HepG2 (cell line): ENCODE results near the gene MYH10. TPM values are rescaled to one million over a fixed set of nuclear protein-coding genes. Genes with fewer than 3 reads are reported as not detected.

Source experiments
- ATAC-seq: fragments of 200-7000 bp; cut with Tn5 transposase; 3 replicates; pipeline ENCODE4 v1.9.1; 2020; ENCODE audit warnings: mild to moderate bottlenecking, moderate library complexity
- BruUV-seq: library from RNA; stranded (reverse); fragments of 400-500 nt; replicated peaks from 2 replicates; lab custom pipeline; 2021; lab: Mats Ljungman, UMichigan
- CTCF ChIA-PET: fragments of 300-600 bp; formaldehyde crosslinking; extraction: SDS; loops from one replicate; lab custom pipeline; 2021; ENCODE audit warnings: low total read pairs, inconsistent platforms, low intra/inter-chr PET ratio; lab: Yijun Ruan, JAX
- POLR2A ChIA-PET: fragments of 350-600 bp; sonication (Branson Sonifier 250); formaldehyde crosslinking; loops from one replicate; lab custom pipeline; 2020; ENCODE audit warnings: antibody characterized with exemption, inconsistent platforms; lab: Yijun Ruan, JAX
- DNase-seq: peaks from one replicate; pipeline ENCODE4 v3.0.0-alpha.2; 2015; ENCODE audit warnings: low spot score
- FAIRE-seq: peaks from 3 replicates; lab custom pipeline; 2011; peaks lifted over from hg19 to GRCh38; lab: Jason Lieb, UNC
- H2AFZ ChIP-seq: one replicate; pipeline ENCODE4 v1.6.1; 2011; ENCODE audit warnings: low read length, inconsistent platforms
- H3K27ac ChIP-seq: fragments of 300-600 bp; 3 replicates; pipeline ENCODE4 v1.8.0; 2011; ENCODE audit warnings: mixed run types, mild to moderate bottlenecking, mixed read lengths, low read length, inconsistent platforms; ENCODE audit not compliant: insufficient read depth; ENCODE audit errors: extremely low read length
- H3K27me3 ChIP-seq, 2 experiments: fragments of 200-600 bp in 1 of 2; 2 replicates in 1 of 2; 3 replicates in 1 of 2; pipeline versions ENCODE4 v1.6.0 to v1.8.0; 2011; ENCODE audit warnings: low read length in 2 of 2, mild to moderate bottlenecking in 2 of 2, moderate library complexity in 2 of 2, inconsistent platforms in 1 of 2; ENCODE audit not compliant: insufficient read depth in 2 of 2, control insufficient read depth in 1 of 2
- H3K36me3 ChIP-seq, 2 experiments: fragments of 200-600 bp in 1 of 2; replicated peaks in 1 of 2; 2 replicates in 1 of 2; 3 replicates in 1 of 2; pipeline versions ENCODE4 v1.5.1 to v1.8.0; 2011; ENCODE audit warnings: low read length in 2 of 2, inconsistent platforms in 1 of 2; ENCODE audit not compliant: insufficient read depth in 2 of 2, control insufficient read depth in 1 of 2
- H3K4me1 ChIP-seq: 2 replicates; pipeline ENCODE4 v1.5.1; 2012; ENCODE audit warnings: low read length, inconsistent platforms; ENCODE audit not compliant: insufficient read depth
- H3K4me2 ChIP-seq: 2 replicates; pipeline ENCODE4 v1.6.0; 2011; ENCODE audit warnings: low read depth, low read length, inconsistent platforms
- H3K4me3 ChIP-seq, 3 experiments: fragments of 200-600 bp in 1 of 3; sonication (generic), shearing (Covaris generic) in 1 of 3; replicated peaks in 1 of 3; 2 replicates each; pipeline ENCODE4 v1.5.1; 2011 to 2016; ENCODE audit warnings: low read length in 3 of 3, inconsistent platforms in 2 of 3, low read depth in 2 of 3, mild to moderate bottlenecking in 2 of 3, control low read depth in 1 of 3, mixed read lengths in 1 of 3; ENCODE audit not compliant: insufficient read depth in 1 of 3
- H3K79me2 ChIP-seq: one replicate; pipeline ENCODE4 v1.6.1; 2011; ENCODE audit warnings: low read length, inconsistent platforms; ENCODE audit not compliant: insufficient read depth
- H3K9ac ChIP-seq: 2 replicates; pipeline ENCODE4 v1.6.0; 2011; ENCODE audit warnings: mild to moderate bottlenecking, low read depth, low read length, inconsistent platforms; ENCODE audit not compliant: insufficient read depth
- H3K9me3 ChIP-seq: 2 replicates; pipeline ENCODE4 v1.5.1; 2012; ENCODE audit warnings: mild to moderate bottlenecking, low read length
- H4K20me1 ChIP-seq: 2 replicates; pipeline ENCODE4 v1.6.0; 2011; ENCODE audit warnings: inconsistent platforms, mild to moderate bottlenecking, low read length, moderate library complexity; ENCODE audit not compliant: insufficient read depth
- HES4 ChIP-seq: sonication (generic); formaldehyde crosslinking; IDR thresholded peaks from 2 replicates; pipeline ENCODE4 v1.9.0; 2021; ENCODE audit warnings: mild to moderate bottlenecking, missing genetic modification reagents, borderline replicate concordance
- NR2F1 ChIP-seq, 2 experiments: fragments of 450-650 bp in 1 of 2; formaldehyde crosslinking in 1 of 2; IDR thresholded peaks; 2 replicates each; pipeline versions ENCODE4 v1.5.0 to v1.6.1; 2016 to 2020; ENCODE audit warnings: mild to moderate bottlenecking in 1 of 2, missing compliant biosample characterization in 1 of 2, missing genetic modification reagents in 1 of 2, moderate library complexity in 1 of 2
- NR2F2 ChIP-seq: IDR thresholded peaks from 2 replicates; pipeline ENCODE4 v1.6.1; 2012; ENCODE audit warnings: low read depth, inconsistent platforms, borderline replicate concordance
- PCBP2 ChIP-seq: fragments of 200-400 bp; formaldehyde crosslinking; optimal IDR thresholded peaks from 2 replicates; pipeline ENCODE3; 2018; ENCODE audit warnings: low read length, low read depth; ENCODE audit not compliant: poor library complexity, severe bottlenecking
- YY1 ChIP-seq: IDR thresholded peaks from 2 replicates; pipeline ENCODE4 v1.6.1; 2011; ENCODE audit warnings: low read length, low read depth, moderate library complexity, mild to moderate bottlenecking; ENCODE audit not compliant: insufficient read depth, insufficient replicate concordance
- ZIK1 ChIP-seq: sonication (generic); formaldehyde crosslinking; IDR thresholded peaks from 2 replicates; pipeline ENCODE4 v1.5.0; 2020; ENCODE audit warnings: mild to moderate bottlenecking, low read depth, missing genetic modification reagents, borderline replicate concordance
- ZNF615 ChIP-seq: sonication (generic); formaldehyde crosslinking; IDR thresholded peaks from 2 replicates; pipeline ENCODE4 v1.5.0; 2020; ENCODE audit warnings: mild to moderate bottlenecking, missing genetic modification reagents, borderline replicate concordance
- ZNF83 ChIP-seq: sonication (generic); formaldehyde crosslinking; IDR thresholded peaks from 2 replicates; pipeline ENCODE4 v1.4.0; 2020; ENCODE audit warnings: missing genetic modification reagents, mild to moderate bottlenecking, borderline replicate concordance
- WGBS: methylation state at CpG from one replicate; pipeline ENCODE4 v1.1.6; 2017; ENCODE audit warnings: low lambda C conversion rate; 5-methylcytosine and 5-hydroxymethylcytosine counted together
- in situ Hi-C: cut with HindIII; loops from 2 replicates; pipeline ENCODE4 v1.10.0; 2017; ENCODE audit warnings: low pct_unique_long_range_greater_than_20kb; ENCODE audit not compliant: extremely low pct_ligation_motif_present
- intact Hi-C: fragments of 100-400 bp; cut with micrococcal nuclease; formaldehyde crosslinking; loops from one replicate; pipeline ENCODE4 v1.10.0; 2022; ENCODE audit not compliant: unreplicated experiment
- polyA plus RNA-seq, 8 experiments: library from polyadenylated mRNA; depleted of rRNA in 3 of 8; stranded (reverse) in 7 of 8; unstranded in 1 of 8; fragments of >200 nt; fragmentation: Illumina TruSeq in 4 of 8; extraction: Trizol in 4 of 8; gene quantifications; 2 replicates each; pipeline versions ENCODE4 v1.2.1 to v1.2.3, GENCODE V29; 2011 to 2016; ENCODE audit warnings: low read depth in 4 of 8, missing spikeins in 1 of 8, mixed read lengths in 1 of 8; ENCODE audit not compliant: insufficient read depth in 1 of 8
- total RNA-seq, 5 experiments: library from RNA; depleted of rRNA; stranded (reverse); fragments of >200 nt; fragmentation: Illumina TruSeq; extraction: Trizol; gene quantifications; 2 replicates each; pipeline ENCODE4 v1.2.3, GENCODE V29; 2016; ENCODE audit warnings: low read depth in 1 of 5
- TF ChIP-seq, protein P1 (sequence below): sonication (generic); formaldehyde crosslinking; IDR thresholded peaks from 2 replicates; pipeline ENCODE4 v1.9.0; 2021; ENCODE audit warnings: missing genetic modification reagents, mild to moderate bottlenecking, borderline replicate concordance
- TF ChIP-seq, protein P2 (sequence below): sonication (generic); formaldehyde crosslinking; IDR thresholded peaks from 2 replicates; pipeline ENCODE4 v1.8.0; 2022; ENCODE audit warnings: mild to moderate bottlenecking, missing genetic modification reagents, moderate library complexity
- TF ChIP-seq, protein P3 (sequence below): sonication (generic); formaldehyde crosslinking; IDR thresholded peaks from 2 replicates; pipeline ENCODE4 v1.4.0; 2020; ENCODE audit warnings: missing genetic modification reagents, mild to moderate bottlenecking, borderline replicate concordance
- TF ChIP-seq, protein P4 (sequence below): sonication (generic); formaldehyde crosslinking; IDR thresholded peaks from 2 replicates; pipeline ENCODE4 v1.4.0; 2020; ENCODE audit warnings: missing genetic modification reagents, borderline replicate concordance
- TF ChIP-seq, protein P5 (sequence below): sonication (generic); formaldehyde crosslinking; IDR thresholded peaks from 2 replicates; pipeline ENCODE4 v1.4.0; 2020; ENCODE audit warnings: missing genetic modification reagents

The MYH10 gene
- total and polyA plus RNA-seq, 2 of the 13 experiments (the other 11 are each of a cell fraction or from before 2014, with no cell fraction given), result 43.4 to 68.6 TPM

DNA sequence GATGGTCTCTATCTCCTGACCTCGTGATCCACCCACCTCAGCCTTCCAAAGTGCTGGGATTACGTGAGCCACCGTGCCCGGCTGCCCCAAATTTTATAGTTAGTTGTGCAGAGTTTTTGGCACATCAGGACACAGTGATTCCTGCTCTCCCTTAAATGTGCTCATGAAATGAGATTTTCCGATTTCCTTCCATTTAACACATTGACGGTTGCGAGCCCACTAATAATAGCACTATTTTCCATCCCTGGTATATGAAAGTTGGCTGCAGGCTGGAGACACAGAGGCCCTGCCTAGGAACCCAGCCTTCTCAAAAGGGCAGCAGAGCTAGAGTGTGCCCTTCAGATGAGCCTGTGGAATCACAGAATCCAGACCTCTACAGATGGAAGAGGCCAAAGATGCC lies 17.4 kb upstream of the MYH10 start:
- ChIA-PET POLR2A (interaction anchor here (4.3 kb wide), 1 partner anchor 17 kb away, joined by 17 read pairs; the partner anchor contains the start of gene MYH10), CTCF (no interaction called here)
- no peak overlapping the region for H3K4me3 ChIP-seq
- DNase-seq (no peak), FAIRE-seq (no peak), ATAC-seq (no peak)
- H3K36me3 ChIP-seq, result no peaks in the 10 kb centered on the region
- 86% methylated on average over 7 of the region's 7 CpGs for WGBS
- no peak overlapping the region for H3K27ac ChIP-seq
- H2AFZ ChIP-seq, result no peak overlapping the region
- no peak overlapping the region for H3K9ac ChIP-seq
- H3K4me1 ChIP-seq, result peaks cover 73% of the 10 kb centered on the region
- no peaks in the 10 kb centered on the region for H3K9me3 ChIP-seq
- no TSS peak for BruUV-seq
- H3K27me3 ChIP-seq, result no peaks in the 10 kb centered on the region
- H4K20me1 ChIP-seq, result no peaks in the 10 kb centered on the region
- H3K79me2 ChIP-seq, result no peaks in the 10 kb centered on the region
- intact Hi-C loops (loop anchor here (10.0 kb wide), 1 partner anchor 73 kb away; no protein-coding TSS in a partner anchor), in situ Hi-C loops (no loop called here)
- no peak overlapping the region for H3K4me2 ChIP-seq
- TF ChIP-seq, protein P1, sequence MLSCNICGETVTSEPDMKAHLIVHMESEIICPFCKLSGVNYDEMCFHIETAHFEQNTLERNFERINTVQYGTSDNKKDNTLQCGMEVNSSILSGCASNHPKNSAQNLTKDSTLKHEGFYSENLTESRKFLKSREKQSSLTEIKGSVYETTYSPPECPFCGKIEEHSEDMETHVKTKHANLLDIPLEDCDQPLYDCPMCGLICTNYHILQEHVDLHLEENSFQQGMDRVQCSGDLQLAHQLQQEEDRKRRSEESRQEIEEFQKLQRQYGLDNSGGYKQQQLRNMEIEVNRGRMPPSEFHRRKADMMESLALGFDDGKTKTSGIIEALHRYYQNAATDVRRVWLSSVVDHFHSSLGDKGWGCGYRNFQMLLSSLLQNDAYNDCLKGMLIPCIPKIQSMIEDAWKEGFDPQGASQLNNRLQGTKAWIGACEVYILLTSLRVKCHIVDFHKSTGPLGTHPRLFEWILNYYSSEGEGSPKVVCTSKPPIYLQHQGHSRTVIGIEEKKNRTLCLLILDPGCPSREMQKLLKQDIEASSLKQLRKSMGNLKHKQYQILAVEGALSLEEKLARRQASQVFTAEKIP (CRISPR knock-in tag), result no peak
- TF ChIP-seq, protein P2, sequence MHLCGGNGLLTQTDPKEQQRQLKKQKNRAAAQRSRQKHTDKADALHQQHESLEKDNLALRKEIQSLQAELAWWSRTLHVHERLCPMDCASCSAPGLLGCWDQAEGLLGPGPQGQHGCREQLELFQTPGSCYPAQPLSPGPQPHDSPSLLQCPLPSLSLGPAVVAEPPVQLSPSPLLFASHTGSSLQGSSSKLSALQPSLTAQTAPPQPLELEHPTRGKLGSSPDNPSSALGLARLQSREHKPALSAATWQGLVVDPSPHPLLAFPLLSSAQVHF (CRISPR knock-in tag), result no peak
- TF ChIP-seq ZNF615, result no peak
- no peak for TF ChIP-seq NR2F2
- TF ChIP-seq PCBP2, result no peak
- TF ChIP-seq, protein P3, sequence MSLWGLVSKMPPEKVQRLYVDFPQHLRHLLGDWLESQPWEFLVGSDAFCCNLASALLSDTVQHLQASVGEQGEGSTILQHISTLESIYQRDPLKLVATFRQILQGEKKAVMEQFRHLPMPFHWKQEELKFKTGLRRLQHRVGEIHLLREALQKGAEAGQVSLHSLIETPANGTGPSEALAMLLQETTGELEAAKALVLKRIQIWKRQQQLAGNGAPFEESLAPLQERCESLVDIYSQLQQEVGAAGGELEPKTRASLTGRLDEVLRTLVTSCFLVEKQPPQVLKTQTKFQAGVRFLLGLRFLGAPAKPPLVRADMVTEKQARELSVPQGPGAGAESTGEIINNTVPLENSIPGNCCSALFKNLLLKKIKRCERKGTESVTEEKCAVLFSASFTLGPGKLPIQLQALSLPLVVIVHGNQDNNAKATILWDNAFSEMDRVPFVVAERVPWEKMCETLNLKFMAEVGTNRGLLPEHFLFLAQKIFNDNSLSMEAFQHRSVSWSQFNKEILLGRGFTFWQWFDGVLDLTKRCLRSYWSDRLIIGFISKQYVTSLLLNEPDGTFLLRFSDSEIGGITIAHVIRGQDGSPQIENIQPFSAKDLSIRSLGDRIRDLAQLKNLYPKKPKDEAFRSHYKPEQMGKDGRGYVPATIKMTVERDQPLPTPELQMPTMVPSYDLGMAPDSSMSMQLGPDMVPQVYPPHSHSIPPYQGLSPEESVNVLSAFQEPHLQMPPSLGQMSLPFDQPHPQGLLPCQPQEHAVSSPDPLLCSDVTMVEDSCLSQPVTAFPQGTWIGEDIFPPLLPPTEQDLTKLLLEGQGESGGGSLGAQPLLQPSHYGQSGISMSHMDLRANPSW (CRISPR knock-in tag), result no peak
- TF ChIP-seq YY1, result no peak
- TF ChIP-seq, protein P4, sequence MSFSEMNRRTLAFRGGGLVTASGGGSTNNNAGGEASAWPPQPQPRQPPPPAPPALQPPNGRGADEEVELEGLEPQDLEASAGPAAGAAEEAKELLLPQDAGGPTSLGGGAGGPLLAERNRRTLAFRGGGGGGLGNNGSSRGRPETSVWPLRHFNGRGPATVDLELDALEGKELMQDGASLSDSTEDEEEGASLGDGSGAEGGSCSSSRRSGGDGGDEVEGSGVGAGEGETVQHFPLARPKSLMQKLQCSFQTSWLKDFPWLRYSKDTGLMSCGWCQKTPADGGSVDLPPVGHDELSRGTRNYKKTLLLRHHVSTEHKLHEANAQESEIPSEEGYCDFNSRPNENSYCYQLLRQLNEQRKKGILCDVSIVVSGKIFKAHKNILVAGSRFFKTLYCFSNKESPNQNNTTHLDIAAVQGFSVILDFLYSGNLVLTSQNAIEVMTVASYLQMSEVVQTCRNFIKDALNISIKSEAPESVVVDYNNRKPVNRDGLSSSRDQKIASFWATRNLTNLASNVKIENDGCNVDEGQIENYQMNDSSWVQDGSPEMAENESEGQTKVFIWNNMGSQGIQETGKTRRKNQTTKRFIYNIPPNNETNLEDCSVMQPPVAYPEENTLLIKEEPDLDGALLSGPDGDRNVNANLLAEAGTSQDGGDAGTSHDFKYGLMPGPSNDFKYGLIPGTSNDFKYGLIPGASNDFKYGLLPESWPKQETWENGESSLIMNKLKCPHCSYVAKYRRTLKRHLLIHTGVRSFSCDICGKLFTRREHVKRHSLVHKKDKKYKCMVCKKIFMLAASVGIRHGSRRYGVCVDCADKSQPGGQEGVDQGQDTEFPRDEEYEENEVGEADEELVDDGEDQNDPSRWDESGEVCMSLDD, result no peak
- TF ChIP-seq, protein P5, sequence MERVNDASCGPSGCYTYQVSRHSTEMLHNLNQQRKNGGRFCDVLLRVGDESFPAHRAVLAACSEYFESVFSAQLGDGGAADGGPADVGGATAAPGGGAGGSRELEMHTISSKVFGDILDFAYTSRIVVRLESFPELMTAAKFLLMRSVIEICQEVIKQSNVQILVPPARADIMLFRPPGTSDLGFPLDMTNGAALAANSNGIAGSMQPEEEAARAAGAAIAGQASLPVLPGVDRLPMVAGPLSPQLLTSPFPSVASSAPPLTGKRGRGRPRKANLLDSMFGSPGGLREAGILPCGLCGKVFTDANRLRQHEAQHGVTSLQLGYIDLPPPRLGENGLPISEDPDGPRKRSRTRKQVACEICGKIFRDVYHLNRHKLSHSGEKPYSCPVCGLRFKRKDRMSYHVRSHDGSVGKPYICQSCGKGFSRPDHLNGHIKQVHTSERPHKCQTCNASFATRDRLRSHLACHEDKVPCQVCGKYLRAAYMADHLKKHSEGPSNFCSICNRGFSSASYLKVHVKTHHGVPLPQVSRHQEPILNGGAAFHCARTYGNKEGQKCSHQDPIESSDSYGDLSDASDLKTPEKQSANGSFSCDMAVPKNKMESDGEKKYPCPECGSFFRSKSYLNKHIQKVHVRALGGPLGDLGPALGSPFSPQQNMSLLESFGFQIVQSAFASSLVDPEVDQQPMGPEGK, result no peak
- no peak for TF ChIP-seq ZNF83
- no peak for TF ChIP-seq ZIK1 (CRISPR knock-in tag)
- no peak for TF ChIP-seq HES4 (CRISPR knock-in tag)
- no peak for TF ChIP-seq NR2F1 (CRISPR knock-in tag; IDR thresholded peaks at IDR 0.05)
